WTC11 (cell line): ENCODE data around the gene LAGE3.

ENCODE experiments used
- CTCF ChIP-seq: fragments of 200-600 bp; IDR thresholded peaks from 2 replicates; pipeline ENCODE4 v1.8.0; 2022; ENCODE audit warnings: antibody characterized with exemption
- ELF4 ChIP-seq: sonication (generic); formaldehyde crosslinking; IDR thresholded peaks from 2 replicates; pipeline ENCODE4 v1.8.1; 2022; ENCODE audit warnings: low read depth, mild to moderate bottlenecking, moderate library complexity, missing genetic modification reagents
- ESRRA ChIP-seq: sonication (generic); formaldehyde crosslinking; IDR thresholded peaks from 2 replicates; pipeline ENCODE4 v1.8.1; 2022; ENCODE audit warnings: mild to moderate bottlenecking, missing genetic modification reagents, borderline replicate concordance
- MYBL2 ChIP-seq: sonication (generic); formaldehyde crosslinking; IDR thresholded peaks from 2 replicates; pipeline ENCODE4 v1.8.1; 2023; ENCODE audit warnings: mild to moderate bottlenecking, moderate library complexity, missing genetic modification reagents
- TEAD4 ChIP-seq: sonication (generic); formaldehyde crosslinking; IDR thresholded peaks from 2 replicates; pipeline ENCODE4 v1.8.0; 2022; ENCODE audit warnings: mild to moderate bottlenecking, missing genetic modification reagents
- USF2 ChIP-seq: sonication (generic); formaldehyde crosslinking; IDR thresholded peaks from 2 replicates; pipeline ENCODE4 v1.8.1; 2023; ENCODE audit warnings: mild to moderate bottlenecking, missing genetic modification reagents, moderate library complexity

- TF ChIP-seq CTCF: no peak
- no peak for TF ChIP-seq TEAD4 (CRISPR knock-in tag)
- TF ChIP-seq USF2 (CRISPR knock-in tag): no peak
- no peak for TF ChIP-seq MYBL2
- TF ChIP-seq ESRRA (CRISPR knock-in tag): no peak
- TF ChIP-seq ELF4 (CRISPR knock-in tag): no peak
Observed at GRCh38 chrX:154460326-154460725, 18.8 kb downstream of the LAGE3 start.
